SW480 (cell line): ENCODE measurements around the gene ISCU.

Experiments
- DNase-seq: peaks from one replicate; pipeline ENCODE4 v3.0.0-alpha.2; 2016; ENCODE audit warnings: low spot score

ISCU gene

DNA sequence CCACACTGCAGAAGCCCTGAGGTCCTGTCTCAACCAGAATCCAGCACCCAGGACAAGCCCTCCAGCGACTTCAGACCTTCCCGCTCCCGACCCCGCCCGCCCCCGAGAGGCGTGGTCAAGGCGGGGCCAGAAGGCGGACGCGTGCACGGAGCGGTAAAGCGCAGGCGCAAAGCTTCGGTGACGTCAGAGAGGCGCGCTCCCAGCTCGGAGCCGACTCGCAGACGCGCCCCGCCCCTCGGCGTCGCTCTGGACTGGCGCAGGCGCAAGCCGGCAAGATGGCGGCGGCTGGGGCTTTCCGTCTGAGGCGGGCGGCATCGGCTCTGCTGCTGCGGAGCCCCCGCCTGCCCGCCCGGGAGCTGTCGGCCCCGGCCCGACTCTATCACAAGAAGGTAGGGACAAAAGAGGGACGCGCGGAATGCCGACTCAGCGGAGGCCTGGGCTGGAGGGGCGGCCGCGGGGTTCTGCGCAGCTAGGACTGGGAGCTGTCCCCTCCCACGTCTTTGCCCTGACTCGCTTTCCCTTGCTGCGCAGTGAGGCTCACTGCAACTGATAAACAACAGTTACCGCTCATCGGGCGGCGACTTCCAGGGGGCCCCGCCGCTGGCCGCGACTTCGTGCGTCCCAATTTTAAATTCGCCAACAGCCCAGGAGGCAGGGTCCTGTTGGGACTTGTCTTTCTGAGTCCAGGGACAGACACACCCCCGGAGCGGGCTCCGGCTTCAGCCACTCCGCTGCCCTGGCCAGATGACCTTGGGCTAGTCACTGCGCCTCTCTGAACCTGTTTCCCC, at the start of gene ISCU:
ISCU (plus strand) TSS at position 249 of the 788 bp plus-strand sequence; CDS start at position 276, 27 bp downstream.
- DNase-seq = peak; percentile 93

DNA sequence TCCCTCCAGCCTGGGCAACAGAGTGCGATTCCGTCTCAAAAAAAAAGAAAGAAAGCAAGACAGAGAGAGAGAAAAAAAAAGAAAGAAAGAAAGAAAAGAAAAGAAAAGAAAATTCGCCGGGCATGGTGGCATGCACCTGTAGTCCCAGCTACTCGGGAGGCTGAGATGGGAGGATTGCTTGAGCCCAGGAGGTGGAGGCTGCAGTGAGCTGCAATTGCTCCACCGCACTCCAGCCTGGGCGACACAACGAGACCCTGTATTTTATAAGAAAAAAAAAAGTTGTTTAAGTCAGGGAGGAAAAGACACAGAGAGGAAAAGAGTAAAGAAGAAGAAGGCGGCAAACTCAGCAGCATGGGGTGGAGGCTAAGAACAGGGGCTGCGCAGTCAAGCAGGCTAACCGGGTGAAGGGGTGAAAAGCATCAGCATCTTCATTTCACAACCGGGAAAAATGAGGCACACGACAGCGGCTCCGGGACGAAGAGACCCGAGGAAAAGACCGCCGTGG, 47.9 kb upstream of the ISCU start:
- no peak for DNase-seq

DNA sequence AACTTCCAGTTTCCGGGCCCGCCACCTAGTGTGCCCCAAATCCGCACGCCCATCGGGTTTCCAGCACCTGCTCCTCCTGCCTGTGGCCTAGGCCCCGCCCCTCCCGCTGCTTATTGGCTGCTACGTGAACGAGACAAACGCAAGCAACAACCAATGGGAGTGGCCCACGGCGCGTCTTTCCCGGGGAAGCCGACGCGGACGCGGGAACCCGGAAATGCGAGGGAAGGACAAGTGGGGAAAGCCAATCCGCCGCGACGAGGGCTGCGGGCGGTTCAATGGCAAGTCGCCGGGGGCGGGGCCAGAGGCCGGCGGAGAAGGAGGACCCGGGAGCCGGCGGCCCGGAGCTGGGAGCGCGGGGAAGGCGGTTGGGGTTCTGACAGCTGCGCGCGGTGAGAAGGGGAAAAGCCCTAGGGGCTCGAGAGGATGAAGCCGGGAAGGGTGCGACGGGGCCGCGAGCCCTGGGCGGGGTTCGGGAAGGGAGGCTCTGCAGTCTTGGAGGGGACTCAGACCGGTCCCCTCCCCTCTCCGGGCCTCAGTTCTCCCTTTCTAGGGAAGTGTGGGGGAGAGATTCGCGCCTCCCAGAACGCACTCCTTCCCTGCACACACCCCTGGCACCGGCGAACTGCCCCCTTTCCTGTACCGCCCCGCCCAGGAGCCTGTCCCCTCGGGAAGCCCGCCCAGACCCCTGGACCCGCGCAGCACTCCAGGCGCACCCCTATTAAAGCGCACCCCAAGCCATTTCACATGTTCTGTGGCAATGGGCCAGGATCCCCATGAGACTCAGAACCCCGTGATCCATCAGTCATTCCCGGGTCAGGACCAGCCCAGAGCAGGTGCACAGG, 47.2 kb upstream of the ISCU start, which contains the start of gene FICD:
FICD (plus strand) TSS at position 305 of the 842 bp plus-strand sequence. CDS start 1,696 bp downstream, outside the sequence.
- peak; percentile 97 for DNase-seq

DNA sequence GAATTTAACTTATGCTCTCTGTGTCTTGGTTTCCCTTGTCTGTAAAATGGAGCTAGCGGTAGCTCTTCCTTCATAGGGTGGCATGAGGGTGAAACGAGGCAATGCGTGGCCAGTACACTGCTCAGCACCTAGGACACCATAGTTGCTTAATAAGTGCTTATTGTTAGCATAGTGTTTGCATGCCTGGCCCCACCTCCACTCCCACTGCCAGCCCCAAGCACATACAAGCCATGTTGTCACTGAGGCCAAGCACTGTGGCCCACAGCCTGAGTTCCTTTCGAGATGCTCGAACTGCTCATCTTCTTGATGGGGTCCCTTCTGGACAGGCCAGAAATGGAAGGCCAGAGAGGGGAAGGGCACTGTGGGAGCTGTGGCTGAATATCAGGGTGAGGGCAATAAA, 46.5 kb upstream of the ISCU start:
- no peak for DNase-seq

DNA sequence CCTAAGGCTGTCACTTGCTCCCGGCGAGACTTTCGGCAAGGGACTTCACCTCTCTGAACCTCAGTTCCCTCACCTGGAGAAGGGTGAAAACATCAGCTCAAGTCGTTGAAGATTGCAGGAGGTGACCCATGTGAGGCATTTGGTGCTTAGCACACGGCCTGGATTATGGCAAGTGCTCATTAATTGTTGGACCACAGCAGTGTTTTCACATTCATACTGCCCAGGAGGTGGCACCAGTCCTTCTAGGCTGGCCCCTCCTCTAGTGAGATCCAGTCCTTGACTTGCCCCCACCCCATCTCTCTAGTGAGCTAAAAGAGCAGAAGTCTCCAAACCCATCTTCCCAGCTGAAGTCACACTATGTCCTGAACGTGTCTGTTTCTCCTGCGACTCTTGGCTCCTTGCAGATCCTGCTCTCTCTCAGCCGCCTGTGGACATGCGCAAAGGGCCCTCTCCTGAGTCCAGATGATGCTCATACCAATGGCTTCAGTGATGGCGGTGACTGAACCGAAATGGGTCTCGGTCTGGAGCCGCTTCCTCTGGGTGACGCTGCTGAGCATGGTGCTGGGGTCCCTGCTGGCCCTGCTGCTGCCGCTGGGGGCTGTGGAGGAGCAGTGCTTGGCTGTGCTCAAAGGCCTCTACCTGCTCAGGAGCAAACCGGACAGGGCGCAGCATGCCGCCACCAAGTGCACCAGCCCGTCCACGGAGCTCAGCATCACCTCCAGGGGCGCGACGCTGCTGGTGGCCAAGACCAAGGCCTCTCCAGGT, 45.7 kb upstream of the ISCU start:
- DNase-seq = no peak

DNA sequence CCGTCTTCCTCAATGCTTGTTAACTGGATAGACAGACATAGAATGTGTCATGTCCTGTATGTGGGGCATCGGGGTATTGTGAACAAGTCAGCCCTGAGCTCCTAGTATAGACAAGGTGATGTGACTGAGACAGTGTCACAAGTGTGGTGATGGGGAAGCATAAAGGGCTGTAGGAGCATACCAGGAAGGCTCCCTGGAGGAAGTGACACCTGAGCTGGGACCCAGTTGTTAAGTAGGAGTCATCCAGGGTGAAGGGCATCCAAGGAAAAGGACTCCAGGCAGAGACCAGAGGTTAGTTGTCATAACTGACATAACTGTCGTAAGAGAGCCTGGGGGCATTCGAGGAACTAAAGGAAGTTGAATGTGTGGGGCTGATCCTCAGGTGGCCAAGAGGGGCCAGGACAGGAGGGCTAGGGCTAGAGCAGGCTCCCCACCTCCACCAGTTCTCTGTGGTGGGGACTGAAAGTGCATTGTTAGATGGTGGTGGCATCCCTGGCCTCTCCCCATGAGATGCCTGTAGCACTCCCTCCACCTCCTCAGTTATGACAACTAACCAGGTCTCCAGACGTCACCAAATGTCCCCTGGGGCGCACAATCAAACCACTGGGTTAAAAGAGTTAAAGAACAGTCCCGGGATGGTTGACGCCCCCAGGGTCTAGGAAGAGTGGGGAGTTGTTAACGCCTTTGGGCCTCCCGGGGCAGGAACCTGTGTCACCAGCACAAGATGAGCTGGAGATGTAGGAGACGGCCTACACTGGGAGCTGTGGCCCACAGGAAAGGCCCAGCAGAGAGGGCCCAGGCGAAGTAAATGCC, 44.9 kb upstream of the ISCU start:
- DNase-seq = no peak

DNA sequence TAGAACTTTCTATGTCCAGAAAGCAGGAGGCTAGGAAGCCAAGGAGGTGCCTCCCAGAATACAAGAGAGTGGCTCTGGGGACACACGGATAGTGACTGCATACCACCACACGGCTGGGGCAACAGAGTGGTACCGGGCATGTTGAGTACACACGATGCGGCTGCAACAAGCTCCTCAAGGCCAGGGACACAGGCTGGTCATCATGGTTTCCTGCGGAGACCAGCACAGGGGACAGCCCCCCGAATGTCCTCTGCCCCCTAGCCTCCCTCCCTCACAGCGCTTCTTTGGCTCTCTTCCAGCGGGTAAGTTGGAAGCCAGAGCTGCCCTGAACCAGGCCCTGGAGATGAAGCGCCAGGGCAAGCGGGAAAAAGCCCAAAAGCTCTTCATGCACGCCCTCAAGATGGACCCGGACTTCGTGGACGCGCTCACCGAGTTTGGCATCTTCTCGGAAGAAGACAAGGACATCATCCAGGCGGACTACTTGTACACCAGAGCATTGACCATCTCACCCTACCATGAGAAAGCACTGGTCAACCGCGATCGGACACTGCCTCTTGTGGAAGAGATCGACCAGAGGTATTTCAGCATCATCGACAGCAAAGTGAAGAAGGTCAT, 44.2 kb upstream of the ISCU start:
- DNase-seq = no peak

DNA sequence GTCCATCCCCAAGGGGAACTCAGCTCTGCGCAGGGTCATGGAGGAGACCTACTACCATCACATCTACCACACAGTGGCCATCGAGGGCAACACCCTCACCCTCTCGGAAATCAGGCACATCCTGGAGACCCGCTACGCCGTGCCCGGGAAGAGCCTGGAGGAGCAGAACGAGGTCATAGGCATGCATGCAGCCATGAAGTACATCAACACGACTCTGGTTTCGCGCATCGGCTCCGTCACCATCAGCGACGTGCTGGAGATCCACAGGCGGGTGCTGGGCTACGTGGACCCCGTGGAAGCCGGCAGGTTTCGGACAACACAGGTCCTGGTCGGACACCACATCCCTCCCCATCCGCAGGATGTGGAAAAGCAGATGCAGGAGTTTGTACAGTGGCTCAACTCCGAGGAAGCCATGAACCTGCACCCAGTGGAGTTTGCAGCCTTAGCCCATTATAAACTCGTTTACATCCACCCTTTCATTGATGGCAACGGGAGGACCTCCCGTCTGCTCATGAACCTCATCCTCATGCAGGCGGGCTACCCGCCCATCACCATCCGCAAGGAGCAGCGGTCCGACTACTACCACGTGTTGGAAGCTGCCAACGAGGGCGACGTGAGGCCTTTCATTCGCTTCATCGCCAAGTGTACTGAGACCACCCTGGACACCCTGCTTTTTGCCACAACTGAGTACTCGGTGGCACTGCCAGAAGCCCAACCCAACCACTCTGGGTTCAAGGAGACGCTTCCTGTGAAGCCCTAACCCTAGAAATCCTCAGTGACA, 43.5 kb upstream of the ISCU start:
- DNase-seq = no peak

DNA sequence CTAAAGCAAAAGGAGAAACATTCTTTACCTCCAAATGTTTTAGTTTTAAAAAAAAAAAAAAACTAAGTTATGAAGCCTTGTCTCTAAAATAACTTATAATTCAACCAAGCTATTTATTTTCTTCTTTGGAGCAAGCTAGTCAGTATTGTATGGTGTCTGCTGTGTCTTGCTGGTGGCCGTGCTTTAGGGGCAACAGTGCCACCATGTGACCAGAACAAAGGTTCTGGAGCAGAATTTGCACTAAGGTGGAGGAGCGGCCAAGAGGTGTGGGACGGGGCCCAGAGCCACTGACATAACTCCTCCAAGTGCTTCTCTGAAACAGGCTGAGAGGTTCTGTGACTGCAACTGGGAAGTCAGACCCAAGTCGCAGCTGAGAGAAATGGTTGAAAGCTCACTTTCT, 42.8 kb upstream of the ISCU start:
- peak; percentile 14 for DNase-seq

DNA sequence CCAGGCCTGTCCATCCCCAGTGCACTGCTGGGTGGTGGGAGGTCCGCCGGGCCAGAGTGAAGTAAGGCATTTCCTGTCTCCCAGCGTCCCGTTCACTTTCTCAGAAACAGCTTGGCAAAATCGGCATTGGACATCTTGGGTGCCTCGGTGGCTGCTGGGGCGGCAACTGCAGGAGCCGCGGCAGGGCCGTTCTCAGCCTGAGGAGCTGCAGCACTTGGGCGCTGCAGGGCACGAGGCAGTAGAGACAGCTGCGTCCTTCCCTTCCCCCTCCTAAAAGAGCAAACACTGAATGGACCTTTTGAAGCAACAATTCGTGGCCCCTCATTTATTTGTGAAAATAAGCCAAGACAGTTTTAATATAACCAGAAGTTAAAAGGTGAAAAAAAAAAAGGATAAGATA, 39.0 kb upstream of the ISCU start:
- DNase-seq = no peak

DNA sequence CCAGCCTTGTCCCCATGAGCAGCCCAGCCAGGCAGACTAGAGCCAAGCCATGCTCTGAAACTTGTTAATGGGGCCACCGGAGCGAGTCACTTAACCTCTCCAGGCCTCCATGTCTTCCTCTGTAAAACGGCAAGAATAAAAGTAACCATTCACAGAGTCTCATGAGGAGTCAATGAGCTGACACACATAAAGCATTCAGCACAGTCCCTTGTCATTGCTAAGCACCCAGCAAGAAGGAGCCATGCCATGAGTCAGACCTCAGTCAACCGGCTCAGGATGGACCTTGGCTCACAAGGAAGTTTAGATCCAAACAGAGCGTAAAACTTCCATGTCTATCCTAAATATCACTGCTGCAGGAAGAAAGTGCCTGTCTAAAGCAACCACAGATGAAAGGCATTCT, 36.7 kb upstream of the ISCU start:
- DNase-seq = no peak

DNA sequence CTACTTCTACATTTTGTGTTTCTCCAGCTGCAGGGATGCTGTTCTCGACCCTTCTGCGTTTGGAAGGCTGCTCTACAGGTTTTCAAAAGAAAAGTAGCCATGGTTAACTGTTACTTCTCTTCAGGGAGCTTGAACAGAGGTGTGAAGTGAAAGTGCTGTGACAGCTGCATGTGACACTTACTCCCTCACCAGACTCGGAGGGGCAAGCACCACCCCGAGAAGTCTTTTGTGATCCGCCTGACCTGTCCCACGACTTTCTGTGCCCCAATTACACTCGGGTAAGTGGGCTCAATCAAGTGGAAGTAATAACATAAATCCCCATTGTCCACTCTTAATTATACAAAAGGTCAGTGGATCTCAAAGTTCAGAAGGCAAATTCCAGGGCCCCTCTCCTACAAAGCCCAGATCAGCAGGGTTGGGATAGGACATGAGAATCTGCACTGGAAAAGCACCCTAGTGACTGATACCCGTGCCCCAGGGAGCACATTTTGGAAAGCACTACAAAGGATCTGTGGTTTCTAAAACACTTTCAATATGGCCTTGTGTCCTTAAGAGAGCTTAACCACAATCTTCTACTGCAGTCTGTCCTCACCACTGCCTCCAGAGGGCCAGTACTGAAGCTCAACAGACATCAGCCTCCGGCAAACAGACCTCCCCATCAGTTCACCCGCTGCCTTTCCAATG, 35.8 kb upstream of the ISCU start:
- DNase-seq = peak; percentile 16

DNA sequence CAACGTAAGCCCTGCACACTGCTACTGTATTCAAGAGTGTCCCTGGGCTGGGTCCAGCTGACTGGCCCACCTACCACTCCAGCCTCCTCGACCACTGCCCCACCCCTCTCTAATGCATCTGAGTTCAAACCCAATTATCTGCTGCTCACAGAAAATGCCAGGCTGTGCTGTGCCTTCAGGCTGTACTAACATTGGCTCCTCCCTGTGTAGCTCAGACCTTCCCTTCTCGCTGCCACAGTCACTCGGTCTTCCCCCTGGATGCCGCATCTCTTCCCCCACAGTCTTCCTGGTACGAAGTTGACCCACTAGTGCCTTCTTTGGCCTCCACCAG, 35.3 kb upstream of the ISCU start:
- DNase-seq = no peak

DNA sequence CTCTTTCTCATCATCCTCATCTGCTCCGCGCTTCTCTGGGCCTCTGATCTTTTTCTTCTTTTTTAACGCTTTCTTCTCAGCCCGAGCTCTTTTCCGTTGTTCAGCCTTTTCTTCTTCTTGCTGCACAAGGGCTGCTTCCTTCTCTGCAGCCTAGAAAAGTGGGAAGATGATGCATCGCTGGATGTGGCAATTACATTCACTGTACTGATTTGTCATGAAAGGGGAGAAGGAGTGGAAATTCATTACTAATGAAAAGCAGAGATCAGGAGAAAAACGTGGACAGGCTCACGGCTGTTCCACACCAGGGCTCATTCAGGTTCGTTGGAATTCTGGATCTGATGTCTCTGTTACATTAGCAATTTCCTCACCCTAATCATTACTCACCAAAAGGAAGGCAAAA, 32.2 kb upstream of the ISCU start:
- no peak for DNase-seq

DNA sequence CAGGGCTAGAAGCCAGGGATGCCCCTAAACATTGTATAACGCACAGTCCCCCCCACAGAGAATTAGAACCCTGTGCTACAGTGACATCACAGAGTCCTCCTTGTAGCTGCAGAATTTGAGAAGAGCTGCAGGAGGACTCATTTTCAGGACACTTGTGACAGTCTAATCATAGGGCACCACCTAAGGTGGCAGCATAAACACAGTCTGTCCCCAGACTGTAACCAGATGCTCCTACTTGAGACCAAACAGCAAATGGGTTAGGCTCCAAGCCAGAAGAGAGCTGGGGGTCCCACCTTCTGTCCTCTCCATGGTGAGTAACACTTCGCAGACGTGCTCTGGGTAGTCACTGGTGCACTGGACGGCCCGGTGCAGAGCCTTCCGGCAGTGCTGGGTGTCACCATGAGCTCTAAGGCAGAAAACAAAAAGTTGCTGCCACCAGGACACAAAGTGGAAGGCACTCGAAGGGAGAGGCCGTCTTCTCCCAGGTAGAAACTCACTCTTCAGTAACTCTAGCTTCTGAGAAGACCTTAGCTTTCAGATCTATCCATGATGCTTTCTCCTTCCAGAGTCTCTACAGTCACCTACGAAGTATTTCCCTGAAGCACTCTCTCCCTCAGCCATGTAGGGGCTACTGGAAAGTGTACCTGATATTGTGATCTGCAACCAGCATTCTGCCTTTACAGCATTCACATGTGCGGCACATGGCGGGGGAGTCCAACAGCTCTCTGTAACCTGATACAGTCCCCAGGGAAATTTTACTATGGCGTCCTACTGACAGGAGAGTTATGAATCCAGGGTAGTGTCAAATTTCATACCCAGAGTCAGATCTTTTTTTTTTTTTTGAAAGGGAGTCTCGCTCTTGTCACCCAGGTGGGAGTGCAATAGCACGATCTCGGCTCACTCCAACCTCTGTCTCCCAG, 30.2 kb upstream of the ISCU start:
- DNase-seq = no peak

DNA sequence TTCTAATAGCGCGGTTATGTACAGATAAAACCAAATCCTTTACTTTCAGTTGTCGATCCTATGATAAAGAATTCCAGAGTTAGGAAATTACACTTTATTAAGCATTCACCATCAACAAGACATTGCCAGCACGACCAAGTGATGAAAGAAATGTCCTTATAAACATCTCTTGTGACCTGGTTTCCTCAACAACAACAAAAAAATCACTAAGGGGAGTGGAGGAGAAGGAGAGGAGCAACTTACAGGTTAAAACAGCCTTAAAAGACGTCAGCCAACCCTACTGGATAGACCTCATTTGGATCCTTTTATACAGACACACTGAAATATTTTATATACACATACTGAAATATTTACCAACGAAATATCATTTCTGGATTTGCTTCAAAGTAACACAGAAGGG, 24.2 kb upstream of the ISCU start:
- DNase-seq = no peak

DNA sequence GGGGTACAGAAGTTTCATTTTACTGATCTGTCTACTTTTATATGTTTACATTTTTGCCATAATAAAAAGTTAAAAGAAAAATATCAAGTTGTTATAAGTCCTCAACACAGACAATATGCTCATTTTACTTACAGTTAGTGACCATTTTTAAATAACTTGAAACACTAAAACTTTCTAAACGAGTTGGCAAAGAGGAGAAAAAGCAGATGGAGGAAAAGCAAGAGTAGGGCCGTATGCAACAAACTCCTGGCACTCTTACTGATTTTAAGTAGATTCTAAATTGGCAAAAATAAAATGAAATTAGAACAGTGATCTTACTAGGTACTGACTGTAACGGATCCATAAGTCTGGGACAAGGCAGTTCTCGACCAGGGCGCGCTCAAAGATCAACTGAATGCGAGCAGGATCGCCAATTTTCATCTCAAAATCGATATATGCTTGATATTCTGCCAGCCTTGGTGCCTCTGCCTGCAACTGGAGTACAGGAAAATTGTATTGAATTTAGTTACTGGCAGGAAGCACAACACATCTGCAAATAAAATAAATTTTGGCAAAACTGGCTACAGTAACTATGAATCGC, 23.7 kb upstream of the ISCU start:
- no peak for DNase-seq

DNA sequence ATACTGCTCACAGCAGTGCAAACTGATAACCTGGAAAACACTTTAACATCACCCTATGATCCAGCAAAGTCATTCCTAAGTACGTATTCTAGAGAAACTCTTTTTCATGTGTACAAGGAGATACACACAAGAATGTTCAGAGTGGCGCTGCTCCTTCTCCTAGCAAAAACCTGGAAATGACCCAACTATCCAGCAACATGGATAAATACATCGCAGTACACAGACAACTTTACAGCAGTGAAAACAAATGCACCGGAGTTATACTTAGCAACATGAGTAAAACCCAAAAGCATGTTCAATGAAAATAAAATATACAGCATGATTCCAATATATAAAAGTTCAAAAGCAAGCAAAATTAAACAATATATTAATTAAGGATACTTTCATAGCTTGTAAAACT, 20.1 kb upstream of the ISCU start:
- no peak for DNase-seq
